H1 (cell line): Measurements from ENCODE around the gene UROD. TPM values are rescaled to one million over a fixed set of nuclear protein-coding genes. Genes with fewer than 3 reads are reported as not detected.

Source experiments
- CTCF ChIA-PET: fragments of 300-600 bp; sonication (Branson Sonifier 250); formaldehyde crosslinking; loops from one replicate; lab custom pipeline; 2021; ENCODE audit not compliant: partially characterized antibody; lab: Charles Lee
- POLR2A ChIA-PET: fragments of 300-600 bp; sonication (Branson Sonifier 250); formaldehyde crosslinking; loops from one replicate; lab custom pipeline; 2021; ENCODE audit warnings: inconsistent platforms; ENCODE audit not compliant: partially characterized antibody; lab: Charles Lee
- DNase-seq, 2 experiments: peaks; one replicate each; pipeline versions ENCODE4 v3.0.0 to v3.0.0-alpha.2; 2010 to 2022; ENCODE audit warnings: low spot score in 2 of 2, low read depth in 1 of 2, mixed read lengths in 1 of 2
- FAIRE-seq: peaks from 2 replicates; lab custom pipeline; 2011; peaks lifted over from hg19 to GRCh38; lab: Jason Lieb, UNC
- H2AFZ ChIP-seq: 2 replicates; pipeline ENCODE4 v1.8.1; 2012; ENCODE audit warnings: low read length, inconsistent platforms
- H2AK5ac ChIP-seq: 2 replicates; pipeline ENCODE4 v1.6.1; 2013; ENCODE audit warnings: low read depth, low read length
- H2BK120ac ChIP-seq: replicated peaks from 2 replicates; pipeline ENCODE3; 2013; ENCODE audit warnings: low read depth, low read length, inconsistent platforms
- H2BK12ac ChIP-seq: 2 replicates; pipeline ENCODE4 v1.6.1; 2013; ENCODE audit warnings: low read depth, low read length
- H2BK15ac ChIP-seq: 2 replicates; pipeline ENCODE4 v1.6.1; 2013; ENCODE audit warnings: low read length
- H2BK20ac ChIP-seq: 2 replicates; pipeline ENCODE4 v1.6.1; 2013; ENCODE audit warnings: low read length
- H2BK5ac ChIP-seq: 2 replicates; pipeline ENCODE4 v1.6.1; 2013; ENCODE audit warnings: low read depth, low read length
- H3K14ac ChIP-seq: 2 replicates; pipeline ENCODE4 v1.6.1; 2013; ENCODE audit warnings: inconsistent platforms; ENCODE audit not compliant: insufficient read length
- H3K18ac ChIP-seq: 2 replicates; pipeline ENCODE4 v1.6.1; 2013; ENCODE audit warnings: low read length; ENCODE audit errors: extremely low read depth
- H3K23ac ChIP-seq: 2 replicates; pipeline ENCODE4 v1.6.1; 2013; ENCODE audit warnings: inconsistent platforms; ENCODE audit not compliant: insufficient read length
- H3K23me2 ChIP-seq: 2 replicates; pipeline ENCODE4 v1.6.1; 2013; ENCODE audit warnings: low read depth, low read length
- H3K27ac ChIP-seq: 2 replicates; pipeline ENCODE4 v1.6.1; 2011; ENCODE audit warnings: low read depth, low read length, inconsistent platforms
- H3K27me3 ChIP-seq, 4 experiments: replicated peaks in 1 of 4; 1 replicate in 1 of 4; 2 replicates in 3 of 4; pipeline versions ENCODE4 v1.6.1 to v1.8.1; 2011 to 2013; ENCODE audit warnings: low read length in 3 of 4, mild to moderate bottlenecking in 3 of 4, inconsistent platforms in 2 of 4, mixed read lengths in 2 of 4, moderate library complexity in 1 of 4; ENCODE audit not compliant: control insufficient read depth in 3 of 4, insufficient read depth in 3 of 4; ENCODE audit errors: extremely low read depth in 1 of 4
- H3K36me3 ChIP-seq, 4 experiments: 2 replicates each; pipeline versions ENCODE4 v1.6.1 to v1.8.1; 2011 to 2013; ENCODE audit warnings: mild to moderate bottlenecking in 4 of 4, low read length in 3 of 4, moderate library complexity in 2 of 4, control low read depth in 1 of 4, inconsistent platforms in 1 of 4; ENCODE audit not compliant: insufficient read depth in 4 of 4, control insufficient read depth in 2 of 4
- H3K4ac ChIP-seq: replicated peaks from 2 replicates; pipeline ENCODE3; 2013; ENCODE audit warnings: low read length, low read depth, mixed read lengths, inconsistent platforms; ENCODE audit not compliant: insufficient read length
- H3K4me1 ChIP-seq, 4 experiments: replicated peaks in 1 of 4; 1 replicate in 1 of 4; 2 replicates in 3 of 4; pipeline versions ENCODE4 v1.6.1 to v1.8.1; 2011 to 2013; ENCODE audit warnings: low read length in 3 of 4, inconsistent platforms in 2 of 4, mixed read lengths in 1 of 4; ENCODE audit not compliant: insufficient read depth in 4 of 4, control insufficient read depth in 3 of 4
- H3K4me2 ChIP-seq, 2 experiments: 2 replicates each; pipeline versions ENCODE4 v1.6.1 to v1.8.1; 2011 to 2013; ENCODE audit warnings: low read depth in 2 of 2, low read length in 2 of 2, control low read depth in 1 of 2, inconsistent platforms in 1 of 2, mild to moderate bottlenecking in 1 of 2; ENCODE audit not compliant: insufficient read depth in 1 of 2
- H3K4me3 ChIP-seq, 4 experiments: fragments of 200-600, 300-600 bp in 1 of 4; sonication (generic), shearing (Covaris generic), sonication (Bioruptor Twin) in 1 of 4; 2 replicates each; pipeline versions ENCODE4 v1.5.1 to v1.8.1; 2011 to 2016; ENCODE audit warnings: low read length in 4 of 4, low read depth in 3 of 4, control low read depth in 2 of 4, inconsistent platforms in 2 of 4, mild to moderate bottlenecking in 2 of 4, mixed read lengths in 1 of 4, moderate library complexity in 1 of 4; ENCODE audit not compliant: insufficient read depth in 2 of 4; ENCODE audit errors: extremely low read depth in 1 of 4
- H3K56ac ChIP-seq: replicated peaks from 2 replicates; pipeline ENCODE3; 2013; ENCODE audit warnings: low read depth, mild to moderate bottlenecking, mixed read lengths, low read length, inconsistent platforms; ENCODE audit not compliant: insufficient read length
- H3K79me1 ChIP-seq: 2 replicates; pipeline ENCODE4 v1.6.1; 2013; ENCODE audit warnings: low read depth, low read length, control low read depth
- H3K79me2 ChIP-seq, 2 experiments: 2 replicates each; pipeline versions ENCODE4 v1.6.1 to v1.8.1; 2012 to 2013; ENCODE audit warnings: low read length in 2 of 2, mild to moderate bottlenecking in 2 of 2, inconsistent platforms in 1 of 2; ENCODE audit not compliant: insufficient read depth in 2 of 2, control insufficient read depth in 1 of 2
- H3K9ac ChIP-seq, 4 experiments: replicated peaks in 1 of 4; 1 replicate in 1 of 4; 2 replicates in 3 of 4; pipeline versions ENCODE4 v1.6.1 to v1.8.1; 2011 to 2013; ENCODE audit warnings: low read depth in 3 of 4, low read length in 3 of 4, control low read depth in 2 of 4, mild to moderate bottlenecking in 2 of 4, moderate library complexity in 2 of 4, inconsistent platforms in 1 of 4; ENCODE audit errors: extremely low read depth in 1 of 4
- H3K9me3 ChIP-seq, 2 experiments: 2 replicates each; pipeline versions ENCODE4 v1.6.1 to v1.8.1; 2012 to 2013; ENCODE audit warnings: mild to moderate bottlenecking in 2 of 2, moderate library complexity in 2 of 2, control low read depth in 1 of 2, inconsistent platforms in 1 of 2, low read depth in 1 of 2, low read length in 1 of 2, mixed read lengths in 1 of 2; ENCODE audit not compliant: insufficient read depth in 2 of 2
- H4K20me1 ChIP-seq, 2 experiments: replicated peaks in 1 of 2; 2 replicates each; pipeline versions ENCODE3 to v1.8.1; 2011 to 2013; ENCODE audit warnings: inconsistent platforms in 2 of 2, low read length in 2 of 2, mild to moderate bottlenecking in 1 of 2; ENCODE audit not compliant: insufficient read depth in 2 of 2, control insufficient read depth in 1 of 2
- H4K5ac ChIP-seq: 2 replicates; pipeline ENCODE4 v1.6.1; 2013; ENCODE audit warnings: low read length, low read depth, mixed read lengths, inconsistent platforms; ENCODE audit not compliant: insufficient read length
- H4K8ac ChIP-seq: 2 replicates; pipeline ENCODE4 v1.8.0; 2013; ENCODE audit warnings: mild to moderate bottlenecking, moderate library complexity, low read length, inconsistent platforms; ENCODE audit not compliant: insufficient read depth; ENCODE audit errors: extremely low read depth
- H4K91ac ChIP-seq: replicated peaks from 2 replicates; pipeline ENCODE3; 2013; ENCODE audit warnings: low read length, mixed read lengths, inconsistent platforms; ENCODE audit not compliant: insufficient read length
- JUN ChIP-seq: IDR thresholded peaks from 2 replicates; pipeline ENCODE4 v1.6.1; 2011; ENCODE audit warnings: low read depth, mild to moderate bottlenecking, improper control_type of control experiment, low read length
- TEAD4 ChIP-seq: IDR thresholded peaks from 2 replicates; pipeline ENCODE4 v1.6.1; 2012; ENCODE audit warnings: low read depth, low read length, inconsistent platforms, mixed read lengths
- USF2 ChIP-seq: IDR thresholded peaks from 2 replicates; pipeline ENCODE4 v1.6.1; 2011; ENCODE audit warnings: low read length, improper control_type of control experiment
- ZNF274 ChIP-seq: IDR thresholded peaks from 2 replicates; pipeline ENCODE4 v1.7.0; 2012; ENCODE audit warnings: low read length, borderline replicate concordance; ENCODE audit errors: extremely low read depth
- WGBS, 2 experiments: shearing (Covaris generic) in 1 of 2; methylation state at CpG; one replicate each; pipeline versions ENCODE4 v1.1.6 to v1.1.7; 2013 to 2015; ENCODE audit warnings: low lambda C conversion rate in 2 of 2, mixed read lengths in 2 of 2, inconsistent platforms in 1 of 2, low coverage in 1 of 2, missing lambda C conversion rate in 1 of 2; ENCODE audit not compliant: insufficient replicate concordance in 2 of 2, insufficient coverage in 1 of 2, insufficient read length in 1 of 2; ENCODE audit errors: extremely low coverage in 1 of 2, missing lambda C conversion rate in 1 of 2; 5-methylcytosine and 5-hydroxymethylcytosine counted together
- polyA plus RNA-seq, 7 experiments: library from polyadenylated mRNA; depleted of rRNA in 3 of 7; stranded (reverse) in 5 of 7; unstranded in 2 of 7; fragments of >200 nt in 5 of 7; fragments of 200-250 nt in 2 of 7; gene quantifications; 1 replicate in 5 of 7; 2 replicates in 1 of 7; 4 replicates in 1 of 7; pipeline versions ENCODE4 v1.2.1 to v1.2.3, GENCODE V29; 2011 to 2013; ENCODE audit warnings: missing spikeins in 2 of 7, mixed read lengths in 2 of 7
- total RNA-seq: library from RNA; stranded (reverse); fragmentation: NEBNext Ultra II Directional; extraction: Animal tissue kit (Norgen Biotek cat#: 25700); gene quantifications from 2 replicates; pipeline ENCODE4 v1.2.1, GENCODE V29; 2021

Gene UROD
- total and polyA plus RNA-seq, 2 of the 8 experiments (the other 6 are each of a cell fraction or from before 2014, with no cell fraction given), result 86.6 to 220 TPM

GRCh38 chr1:45004281-45004920, 7.7 kb upstream of the UROD start:
- DNase-seq (no peak), FAIRE-seq (no peak)
- no peaks in the 10 kb centered on the region for H3K79me2 ChIP-seq
- H2BK120ac ChIP-seq, result no peak overlapping the region
- H3K27me3 ChIP-seq, result no peaks in the 10 kb centered on the region
- no peak overlapping the region for H4K91ac ChIP-seq
- peak overlapping the region; percentile 19; the same call in 1 of the 2 replicates for H4K8ac ChIP-seq
- H3K79me1 ChIP-seq, result no peaks in the 10 kb centered on the region
- H3K4ac ChIP-seq, result no peak overlapping the region
- H2AFZ ChIP-seq, result no peak overlapping the region
- no peak overlapping the region for H2BK15ac ChIP-seq
- no peak overlapping the region for H3K9ac ChIP-seq
- ChIA-PET CTCF (interaction anchor here (0.6 to 2.3 kb wide), 7 partner anchors 10 to 354 kb away, joined by 3 to 8 read pairs (median 5); no protein-coding TSS in a partner anchor), POLR2A (interaction anchor here (0.6 to 1.5 kb wide), 4 partner anchors 15 to 336 kb away, joined by 3 read pairs; partner anchors contain the start of gene MUTYH)
- H4K5ac ChIP-seq, result no peak overlapping the region
- no peak overlapping the region for H3K56ac ChIP-seq
- no peak overlapping the region for H2BK20ac ChIP-seq
- no peak overlapping the region for H2BK12ac ChIP-seq
- H3K14ac ChIP-seq, result no peak overlapping the region
- H3K4me2 ChIP-seq, result no peak overlapping the region
- H3K23me2 ChIP-seq, result no peaks in the 10 kb centered on the region
- no peaks in the 10 kb centered on the region for H3K4me1 ChIP-seq
- no peak overlapping the region for H3K4me3 ChIP-seq
- peaks cover 0 to 9% of the 10 kb centered on the region in 2 experiments for H4K20me1 ChIP-seq
- no peak overlapping the region for H2BK5ac ChIP-seq
- H3K18ac ChIP-seq, result no peak overlapping the region
- H3K23ac ChIP-seq, result no peak overlapping the region
- 87% methylated on average over 6 of the region's 7 CpGs; no CpG with 5 or more reads in 1 of the 2 experiments for WGBS, 2 experiments
- no peak overlapping the region for H3K27ac ChIP-seq
- H3K9me3 ChIP-seq, result no peaks in the 10 kb centered on the region
- TF ChIP-seq USF2, result no peak
- TF ChIP-seq ZNF274, result no peak
- no peak for TF ChIP-seq TEAD4
- TF ChIP-seq JUN, result no peak
- H3K36me3 ChIP-seq, result peaks cover 6 to 40% (median 17%) of the 10 kb centered on the region in 4 experiments; a peak in 7 of 8 replicates
- no peak overlapping the region for H2AK5ac ChIP-seq
